A673 (cell line): Measurements from ENCODE around the gene BLACAT1.

Source experiments
- CTCF ChIP-seq: fragments of 300-800, 200-600 bp; sonication (generic); conservative IDR thresholded peaks from 2 replicates; pipeline ENCODE4 v1.5.1; 2017; ENCODE audit warnings: low read depth, mild to moderate bottlenecking, antibody characterized with exemption, low read length, moderate library complexity, mixed read lengths
- EZH2 ChIP-seq: fragments of 200-600 bp; sonication (generic); IDR thresholded peaks from 2 replicates; pipeline ENCODE4 v1.6.1; 2017; ENCODE audit warnings: borderline replicate concordance, low read depth, mild to moderate bottlenecking, mixed read lengths, antibody characterized with exemption, low read length; ENCODE audit not compliant: poor library complexity, severe bottlenecking

- TF ChIP-seq CTCF (no peak), EZH2 (no peak)
These were observed 2.4 kb downstream of the BLACAT1 start for GRCh38 chr1:205453466-205453865.
